Sigmoid colon (tissue), 4 donors: ENCODE measurements around the gene HSD11B2.

Source experiments
- POLR2A ChIP-seq, 2 donors: fragments of 450-650 bp; IDR thresholded peaks; one replicate each; pipeline ENCODE4 v1.6.1; 2016; ENCODE audit warnings: antibody characterized with exemption in 2 of 2, mild to moderate bottlenecking in 2 of 2, moderate library complexity in 2 of 2
- POLR2AphosphoS5 ChIP-seq, 4 donors: sonication (generic); formaldehyde crosslinking; IDR thresholded peaks; one replicate each; pipeline ENCODE4 v1.6.1; 2017; ENCODE audit warnings: antibody characterized with exemption in 4 of 4
- TF ChIP-seq, protein P1 (sequence below), 4 experiments: fragments of 450-650 bp in 3 of 4; fragments of 200-600 bp in 1 of 4; IDR thresholded peaks; one replicate each; pipeline ENCODE4 v1.5.1; 2016 to 2019; ENCODE audit warnings: antibody characterized with exemption in 4 of 4, mild to moderate bottlenecking in 3 of 4, moderate library complexity in 2 of 4

DNA sequence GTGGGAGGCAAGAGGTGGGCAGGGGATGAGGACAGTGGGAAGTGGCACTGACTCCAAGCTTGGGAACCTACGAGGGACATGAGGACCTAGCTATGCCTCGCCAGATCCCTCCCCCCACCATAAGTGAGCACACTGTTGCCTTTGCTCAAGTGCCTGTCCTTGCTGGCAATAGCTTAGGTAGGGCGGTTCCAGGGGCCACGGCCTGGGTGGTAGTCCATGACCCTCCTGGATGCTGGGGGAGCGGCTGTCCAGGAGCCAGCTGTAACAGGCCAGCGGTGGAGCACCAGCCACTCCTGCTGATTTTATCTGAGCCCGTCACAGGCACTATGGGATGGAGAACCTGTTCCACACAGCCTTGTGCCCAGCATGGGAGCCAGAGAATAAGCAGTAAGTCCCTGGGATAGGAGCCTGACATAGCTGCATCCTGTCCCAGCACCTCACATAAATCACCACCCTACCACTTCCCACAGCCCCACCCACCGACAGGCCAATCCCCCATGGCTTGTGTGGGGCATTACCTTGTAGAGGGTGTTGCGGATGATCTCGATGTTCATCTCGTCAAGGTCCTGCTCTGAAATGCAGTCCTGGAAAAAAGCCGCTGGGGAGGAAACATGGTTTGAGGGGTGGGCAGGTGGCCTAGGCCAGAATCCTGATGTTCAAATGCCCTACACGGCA, 11.8 kb downstream of the HSD11B2 start:
- no peak for TF ChIP-seq POLR2A (IDR thresholded peaks at IDR 0.05)
- TF ChIP-seq, protein P1, sequence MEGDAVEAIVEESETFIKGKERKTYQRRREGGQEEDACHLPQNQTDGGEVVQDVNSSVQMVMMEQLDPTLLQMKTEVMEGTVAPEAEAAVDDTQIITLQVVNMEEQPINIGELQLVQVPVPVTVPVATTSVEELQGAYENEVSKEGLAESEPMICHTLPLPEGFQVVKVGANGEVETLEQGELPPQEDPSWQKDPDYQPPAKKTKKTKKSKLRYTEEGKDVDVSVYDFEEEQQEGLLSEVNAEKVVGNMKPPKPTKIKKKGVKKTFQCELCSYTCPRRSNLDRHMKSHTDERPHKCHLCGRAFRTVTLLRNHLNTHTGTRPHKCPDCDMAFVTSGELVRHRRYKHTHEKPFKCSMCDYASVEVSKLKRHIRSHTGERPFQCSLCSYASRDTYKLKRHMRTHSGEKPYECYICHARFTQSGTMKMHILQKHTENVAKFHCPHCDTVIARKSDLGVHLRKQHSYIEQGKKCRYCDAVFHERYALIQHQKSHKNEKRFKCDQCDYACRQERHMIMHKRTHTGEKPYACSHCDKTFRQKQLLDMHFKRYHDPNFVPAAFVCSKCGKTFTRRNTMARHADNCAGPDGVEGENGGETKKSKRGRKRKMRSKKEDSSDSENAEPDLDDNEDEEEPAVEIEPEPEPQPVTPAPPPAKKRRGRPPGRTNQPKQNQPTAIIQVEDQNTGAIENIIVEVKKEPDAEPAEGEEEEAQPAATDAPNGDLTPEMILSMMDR (IDR thresholded peaks at IDR 0.05), result no peak
- TF ChIP-seq POLR2AphosphoS5 (IDR thresholded peaks at IDR 0.05), result no peak
